ENCODE measurements around the gene PLA2G15. TPM values are rescaled to one million over a fixed set of nuclear protein-coding genes. Genes with fewer than 3 reads are reported as not detected.

PLA2G15 gene
- total RNA-seq, 1 experiment from 2014 or later: 4.6 TPM

DNA sequence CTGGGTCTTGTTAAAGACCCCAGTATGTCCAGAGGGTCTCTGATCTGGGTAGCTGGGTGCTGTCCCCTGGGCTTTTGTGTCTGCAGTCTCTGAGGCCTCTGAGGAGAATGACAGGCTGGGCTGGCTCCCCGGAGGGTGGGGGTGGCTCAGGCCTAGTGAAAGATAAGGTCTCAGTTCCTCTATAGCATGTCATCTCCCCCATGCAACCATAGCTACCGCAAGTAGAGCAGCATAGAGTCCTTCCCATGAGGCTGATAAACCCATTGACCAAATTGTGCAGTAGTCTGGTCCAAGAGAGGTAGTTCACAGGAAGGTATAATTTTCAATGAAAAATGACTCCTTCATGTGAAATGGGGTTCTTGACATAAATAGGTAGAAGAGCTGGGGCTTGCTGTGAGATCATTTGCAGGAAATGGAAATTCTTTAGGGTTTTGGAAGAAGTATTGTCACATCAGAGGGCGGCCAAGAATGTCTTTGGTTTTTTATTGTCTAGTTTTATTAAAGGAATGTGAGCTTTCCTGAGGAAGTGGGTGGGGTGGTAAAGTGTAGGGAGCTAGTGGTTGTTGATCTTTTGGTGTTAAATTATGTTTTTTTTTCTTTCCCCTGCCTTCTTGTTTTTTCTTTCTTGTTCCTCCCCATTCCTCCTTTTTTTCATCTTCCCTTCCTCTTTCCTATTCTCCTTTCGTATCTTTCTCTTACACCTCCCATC is 44.6 kb downstream of the PLA2G15 start:
- BruUV-seq (replicated peaks): no TSS peak
- Mint-ChIP-seq H3K27ac (ENCODE audit: low read depth, unreplicated experiment) (no peak overlapping the region), H3K36me3 (ENCODE audit: insufficient read depth, unreplicated experiment) (peaks cover 81% of the 10 kb centered on the region), H3K4me1 (ENCODE audit: insufficient read depth, unreplicated experiment) (peaks cover 23% of the 10 kb centered on the region), H3K4me3 (ENCODE audit: unreplicated experiment) (no peak overlapping the region), H3K9me3 (ENCODE audit: unreplicated experiment) (no peaks in the 10 kb centered on the region), H3K27me3 (ENCODE audit: insufficient read depth, unreplicated experiment) (no peaks in the 10 kb centered on the region)
- DNase-seq (ENCODE audit: unreplicated experiment): no peak
- intact Hi-C loops (cut with micrococcal nuclease): no loop called here
- POLR2A ChIA-PET: interaction anchor here (1.2 to 4.1 kb wide), 3 partner anchors 10 to 21 kb away, joined by 5 to 29 read pairs (median 5); partner anchors contain the start of genes PRMT7 and SLC7A6OS
- TF ChIP-seq, protein P1, sequence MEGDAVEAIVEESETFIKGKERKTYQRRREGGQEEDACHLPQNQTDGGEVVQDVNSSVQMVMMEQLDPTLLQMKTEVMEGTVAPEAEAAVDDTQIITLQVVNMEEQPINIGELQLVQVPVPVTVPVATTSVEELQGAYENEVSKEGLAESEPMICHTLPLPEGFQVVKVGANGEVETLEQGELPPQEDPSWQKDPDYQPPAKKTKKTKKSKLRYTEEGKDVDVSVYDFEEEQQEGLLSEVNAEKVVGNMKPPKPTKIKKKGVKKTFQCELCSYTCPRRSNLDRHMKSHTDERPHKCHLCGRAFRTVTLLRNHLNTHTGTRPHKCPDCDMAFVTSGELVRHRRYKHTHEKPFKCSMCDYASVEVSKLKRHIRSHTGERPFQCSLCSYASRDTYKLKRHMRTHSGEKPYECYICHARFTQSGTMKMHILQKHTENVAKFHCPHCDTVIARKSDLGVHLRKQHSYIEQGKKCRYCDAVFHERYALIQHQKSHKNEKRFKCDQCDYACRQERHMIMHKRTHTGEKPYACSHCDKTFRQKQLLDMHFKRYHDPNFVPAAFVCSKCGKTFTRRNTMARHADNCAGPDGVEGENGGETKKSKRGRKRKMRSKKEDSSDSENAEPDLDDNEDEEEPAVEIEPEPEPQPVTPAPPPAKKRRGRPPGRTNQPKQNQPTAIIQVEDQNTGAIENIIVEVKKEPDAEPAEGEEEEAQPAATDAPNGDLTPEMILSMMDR (IDR thresholded peaks at IDR 0.05; ENCODE audit: unreplicated experiment): no peak
- CTCF ChIA-PET: interaction anchor here (0.5 to 3.1 kb wide), 7 partner anchors 9 to 239 kb away, joined by 3 to 23 read pairs (median 4); partner anchors contain the start of genes PRMT7 and SLC7A6OS

DNA sequence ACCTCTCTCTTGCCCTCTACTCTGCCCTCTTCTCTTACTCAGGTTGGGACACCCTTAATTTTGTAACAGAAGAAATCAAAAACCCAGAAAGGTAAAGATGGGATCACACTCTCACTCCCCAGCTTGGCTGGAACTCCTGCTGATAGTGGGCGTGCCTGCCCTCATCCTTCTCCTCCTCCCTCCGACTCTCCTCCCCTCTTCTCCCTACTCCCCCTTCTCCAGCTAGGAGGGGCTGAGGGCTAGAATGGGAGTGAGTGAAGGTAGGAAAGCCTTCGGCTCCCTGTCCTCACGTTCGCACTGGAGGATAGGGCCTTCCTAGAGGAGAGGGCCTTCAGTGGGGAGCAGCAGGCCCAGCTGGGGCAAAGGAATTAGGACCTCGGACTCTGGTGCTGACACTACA is 45.3 kb downstream of the PLA2G15 start:
- peaks cover 23% of the 10 kb centered on the region for H3K4me1 Mint-ChIP-seq (ENCODE audit: insufficient read depth, unreplicated experiment)
- no peak for DNase-seq (ENCODE audit: unreplicated experiment)
- intact Hi-C loops (cut with micrococcal nuclease): no loop called here
- TF ChIP-seq, protein P1 (IDR thresholded peaks at IDR 0.05; ENCODE audit: unreplicated experiment): no peak
- H3K27ac Mint-ChIP-seq (ENCODE audit: low read depth, unreplicated experiment): no peak overlapping the region
- no peaks in the 10 kb centered on the region for H3K9me3 Mint-ChIP-seq (ENCODE audit: unreplicated experiment)
- no peak overlapping the region for H3K4me3 Mint-ChIP-seq (ENCODE audit: unreplicated experiment)
- no peaks in the 10 kb centered on the region for H3K27me3 Mint-ChIP-seq (ENCODE audit: insufficient read depth, unreplicated experiment)
- POLR2A ChIA-PET: interaction anchor here (0.8 to 4.1 kb wide), 5 partner anchors 9 to 53 kb away, joined by 3 to 29 read pairs (median 4); no protein-coding TSS in a partner anchor
- no TSS peak for BruUV-seq (replicated peaks)
- H3K36me3 Mint-ChIP-seq (ENCODE audit: insufficient read depth, unreplicated experiment): peaks cover 83% of the 10 kb centered on the region
- CTCF ChIA-PET: interaction anchor here (0.5 to 3.1 kb wide), 6 partner anchors 9 to 39 kb away, joined by 3 to 23 read pairs (median 4); partner anchors contain the start of genes PRMT7 and SLC7A6OS

DNA sequence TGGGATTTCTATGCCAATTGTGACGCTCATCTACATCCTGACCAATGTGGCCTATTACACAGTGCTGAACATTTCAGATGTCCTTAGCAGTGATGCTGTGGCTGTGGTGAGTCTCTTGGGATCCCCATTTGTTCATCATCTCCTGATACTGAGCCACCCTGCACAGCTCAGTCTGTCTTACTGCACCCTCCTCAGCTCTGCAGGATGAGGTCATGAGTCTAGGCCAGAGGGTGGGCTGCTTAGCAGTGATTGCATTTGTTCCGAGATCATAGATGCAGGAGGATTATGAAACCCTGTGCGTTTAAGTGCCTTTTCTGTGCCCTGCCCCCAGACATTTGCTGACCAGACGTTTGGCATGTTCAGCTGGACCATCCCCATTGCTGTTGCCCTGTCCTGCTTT is 46.1 kb downstream of the PLA2G15 start:
- Mint-ChIP-seq H3K4me3 (ENCODE audit: unreplicated experiment) (no peak overlapping the region), H3K27ac (ENCODE audit: low read depth, unreplicated experiment) (no peak overlapping the region), H3K9me3 (ENCODE audit: unreplicated experiment) (no peaks in the 10 kb centered on the region), H3K36me3 (ENCODE audit: insufficient read depth, unreplicated experiment) (peaks cover 87% of the 10 kb centered on the region), H3K4me1 (ENCODE audit: insufficient read depth, unreplicated experiment) (peaks cover 20% of the 10 kb centered on the region), H3K27me3 (ENCODE audit: insufficient read depth, unreplicated experiment) (no peaks in the 10 kb centered on the region)
- TF ChIP-seq, protein P1 (IDR thresholded peaks at IDR 0.05; ENCODE audit: unreplicated experiment): no peak
- ChIA-PET POLR2A (interaction anchor here (0.6 to 4.1 kb wide), 8 partner anchors 8 to 54 kb away, joined by 3 to 29 read pairs (median 4); no protein-coding TSS in a partner anchor), CTCF (interaction anchor here (1.1 to 1.9 kb wide), 4 partner anchors 8 to 38 kb away, joined by 3 to 12 read pairs (median 4); no protein-coding TSS in a partner anchor)
- no peak for DNase-seq (ENCODE audit: unreplicated experiment)
- intact Hi-C loops (cut with micrococcal nuclease): no loop called here
- no TSS peak for BruUV-seq (replicated peaks)

DNA sequence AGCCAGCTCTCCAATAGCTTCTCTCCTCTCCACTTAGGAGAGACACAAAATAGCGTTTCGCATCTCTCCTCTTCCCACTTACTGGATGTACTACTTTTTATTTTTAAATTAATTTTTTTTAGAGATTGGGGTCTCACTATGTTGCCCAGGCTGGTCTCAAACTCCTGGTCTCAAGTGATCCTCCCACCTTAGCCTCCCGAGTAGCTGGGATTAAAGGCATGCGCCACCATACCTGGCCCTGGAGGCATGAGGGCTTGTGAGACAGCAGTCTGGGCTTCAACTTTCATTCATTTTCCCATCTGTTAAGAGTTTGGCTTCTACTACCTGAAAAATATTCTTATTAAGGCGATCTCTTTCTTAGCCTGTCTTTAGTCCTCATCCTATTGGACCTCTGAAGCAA is 47.3 kb downstream of the PLA2G15 start:
- Mint-ChIP-seq H3K4me1 (ENCODE audit: insufficient read depth, unreplicated experiment) (peaks cover 12% of the 10 kb centered on the region), H3K27ac (ENCODE audit: low read depth, unreplicated experiment) (no peak overlapping the region), H3K9me3 (ENCODE audit: unreplicated experiment) (no peaks in the 10 kb centered on the region), H3K27me3 (ENCODE audit: insufficient read depth, unreplicated experiment) (no peaks in the 10 kb centered on the region), H3K4me3 (ENCODE audit: unreplicated experiment) (no peak overlapping the region), H3K36me3 (ENCODE audit: insufficient read depth, unreplicated experiment) (peaks cover 85% of the 10 kb centered on the region)
- intact Hi-C loops (cut with micrococcal nuclease): no loop called here
- no TSS peak for BruUV-seq (replicated peaks)
- TF ChIP-seq, protein P1 (IDR thresholded peaks at IDR 0.05; ENCODE audit: unreplicated experiment): no peak
- no peak for DNase-seq (ENCODE audit: unreplicated experiment)
- POLR2A ChIA-PET: interaction anchor here (1.2 to 1.4 kb wide), 2 partner anchors 10 to 22 kb away, joined by 3 to 5 read pairs; no protein-coding TSS in a partner anchor
- CTCF ChIA-PET: interaction anchor here (1.0 to 1.8 kb wide), 4 partner anchors 11 to 31 kb away, joined by 3 to 12 read pairs (median 4); partner anchors contain the start of gene SLC7A6

All from MCF 10A (cell line).